T-cell (primary cell): Measurements from ENCODE around the gene HOMER3. TPM values are rescaled to one million over a fixed set of nuclear protein-coding genes. Genes with fewer than 3 reads are reported as not detected.

Experiments used
- ATAC-seq, 4 experiments: fragments of 200-7000 bp in 3 of 4; fragments of 150-1000 bp in 1 of 4; cut with Tn5 transposase; replicated peaks in 1 of 4; 1 replicate in 3 of 4; 2 replicates in 1 of 4; pipeline ENCODE4 v1.10.0; 2021; ENCODE audit warnings: moderate library complexity in 3 of 4, mild to moderate bottlenecking in 2 of 4, moderate number of reproducible peaks in 1 of 4
- CTCF ChIA-PET, 2 donors: fragments of 300-600 bp; sonication (Branson Sonifier 250); formaldehyde crosslinking; loops; one replicate each; lab custom pipeline; 2022; ENCODE audit warnings: antibody characterized with exemption in 2 of 2; lab: Charles Lee
- POLR2A ChIA-PET, 2 donors: fragments of 300-600 bp; sonication (Branson Sonifier 250); formaldehyde crosslinking; loops; one replicate each; lab custom pipeline; 2022; ENCODE audit warnings: antibody characterized with exemption in 2 of 2; lab: Charles Lee
- DNase-seq, 35 experiments: peaks; one replicate each; pipeline versions ENCODE4 v3.0.0 to v3.0.0-alpha.2; 2013 to 2023
- H3K27ac ChIP-seq: one replicate; pipeline ENCODE4 v1.5.1; 2013; ENCODE audit warnings: low read length
- H3K27me3 ChIP-seq, 2 experiments: replicated peaks in 1 of 2; 1 replicate in 1 of 2; 2 replicates in 1 of 2; pipeline versions ENCODE4 v1.6.1 to v1.7.0; 2013; ENCODE audit warnings: low read length in 1 of 2, mixed read lengths in 1 of 2; ENCODE audit not compliant: control insufficient read depth in 2 of 2, insufficient read depth in 2 of 2; ENCODE audit errors: extremely low read depth in 1 of 2
- H3K36me3 ChIP-seq, 2 donors: 1 replicate in 1 of 2; 2 replicates in 1 of 2; pipeline versions ENCODE4 v1.6.1 to v1.7.0; 2013; ENCODE audit warnings: low read length in 1 of 2; ENCODE audit not compliant: control insufficient read depth in 2 of 2, insufficient read depth in 1 of 2; ENCODE audit errors: extremely low read depth in 1 of 2
- H3K4me1 ChIP-seq, 2 experiments: 1 replicate in 1 of 2; 2 replicates in 1 of 2; pipeline versions ENCODE4 v1.6.1 to v1.7.0; 2013; ENCODE audit warnings: low read length in 2 of 2, mixed read lengths in 1 of 2; ENCODE audit not compliant: insufficient read depth in 2 of 2, control insufficient read depth in 1 of 2; ENCODE audit errors: extremely low read depth in 1 of 2
- H3K4me3 ChIP-seq, 2 donors: 1 replicate in 1 of 2; 2 replicates in 1 of 2; pipeline versions ENCODE4 v1.5.1 to v1.7.0; 2013; ENCODE audit warnings: mild to moderate bottlenecking in 2 of 2, low read length in 1 of 2, moderate library complexity in 1 of 2; ENCODE audit not compliant: control insufficient read depth in 1 of 2; ENCODE audit errors: extremely low read depth in 1 of 2
- H3K9me3 ChIP-seq: 2 replicates; pipeline ENCODE4 v1.7.0; 2013
- H3K27ac Mint-ChIP-seq, 2 donors: one replicate each; pipeline ENCODE4 v1.8.0; 2020 to 2021; ENCODE audit warnings: mild to moderate bottlenecking in 2 of 2, mixed read lengths in 2 of 2
- H3K27me3 Mint-ChIP-seq, 2 donors: one replicate each; pipeline ENCODE4 v1.8.0; 2021 to 2022; ENCODE audit warnings: mixed read lengths in 2 of 2
- H3K36me3 Mint-ChIP-seq: one replicate; pipeline ENCODE4 v1.8.0; 2021; ENCODE audit warnings: mixed read lengths
- H3K4me1 Mint-ChIP-seq, 3 donors: one replicate each; pipeline ENCODE4 v1.8.0; 2020 to 2022; ENCODE audit warnings: mixed read lengths in 3 of 3, mild to moderate bottlenecking in 1 of 3
- H3K4me3 Mint-ChIP-seq, 3 donors: one replicate each; pipeline ENCODE4 v1.8.0; 2020 to 2022; ENCODE audit warnings: mild to moderate bottlenecking in 3 of 3, mixed read lengths in 3 of 3, moderate library complexity in 3 of 3
- H3K9me3 Mint-ChIP-seq, 3 donors: one replicate each; pipeline ENCODE4 v1.8.0; 2020 to 2022; ENCODE audit warnings: mixed read lengths in 3 of 3
- WGBS: methylation state at CpG from one replicate; pipeline ENCODE4 v1.1.5; 2013; ENCODE audit warnings: missing lambda C conversion rate; ENCODE audit not compliant: insufficient coverage; 5-methylcytosine and 5-hydroxymethylcytosine counted together
- total RNA-seq, 35 experiments: library from RNA in 6 of 35; stranded (reverse) in 6 of 35; fragments of 120-200 nt in 1 of 35; gene quantifications; one replicate each; pipeline versions ENCODE4 v1.2.1 to v1.2.4 and lab custom pipeline; 2013 to 2026

HOMER3 gene
- total RNA-seq, 5 donors from 2014 or later (not counting 1 experiment from before 2014, with no cell fraction given) = 0.93 to 1.9 (median 1.3) TPM

DNA sequence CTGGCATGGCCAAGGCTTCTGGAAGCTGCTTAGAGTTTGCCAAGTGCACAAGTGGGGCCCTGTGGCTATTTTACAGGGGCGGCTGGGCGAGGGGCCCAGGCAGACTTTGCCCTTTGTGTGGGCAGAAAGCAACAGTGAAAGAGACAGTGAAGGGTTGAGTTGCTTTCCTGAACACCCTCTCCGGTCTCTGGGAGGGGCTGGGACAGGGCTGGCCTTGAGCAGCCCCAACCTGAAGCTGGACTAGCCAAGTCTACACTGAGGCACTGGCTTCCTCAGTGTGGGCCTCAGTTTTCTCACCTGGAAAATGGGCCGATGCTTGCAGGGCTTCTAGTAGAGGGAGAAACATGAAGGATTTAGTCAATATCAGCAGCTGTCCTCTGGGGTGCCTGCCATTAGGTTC lies 2.4 kb upstream of the HOMER3 start:
- H3K27ac Mint-ChIP-seq = no peak overlapping the region
- H3K36me3 Mint-ChIP-seq = no peaks in the 10 kb centered on the region
- H3K4me1 Mint-ChIP-seq = peaks cover 5 to 36% (median 11%) of the 10 kb centered on the region in 3 donors
- DNase-seq (no peak), ATAC-seq (no peak)
- Histone ChIP-seq H3K27ac (no peak overlapping the region), H3K9me3 (no peaks in the 10 kb centered on the region), H3K4me1 (peaks cover 0 to 40% of the 10 kb centered on the region in 2 experiments), H3K4me3 (no peak overlapping the region), H3K27me3 (peaks cover 0 to 64% of the 10 kb centered on the region in 2 experiments), H3K36me3 (no peaks in the 10 kb centered on the region)
- no peak overlapping the region for H3K4me3 Mint-ChIP-seq
- CTCF ChIA-PET = no interaction called here
- no peaks in the 10 kb centered on the region for H3K9me3 Mint-ChIP-seq
- POLR2A ChIA-PET = no interaction called here
- WGBS = 25% methylated on average over 1 of the region's 4 CpGs
- H3K27me3 Mint-ChIP-seq = peaks cover 29 to 38% of the 10 kb centered on the region in 2 donors

GRCh38 chr19:18942692-18943091 lies 1.7 kb upstream of the HOMER3 start:
- Mint-ChIP-seq H3K4me3 (peak overlapping the region in 2 of 3 donors; percentile 41 to 71), H3K27me3 (peaks cover 29 to 40% of the 10 kb centered on the region in 2 donors), H3K36me3 (no peaks in the 10 kb centered on the region), H3K9me3 (no peaks in the 10 kb centered on the region), H3K27ac (peak overlapping the region in 1 of 2 donors; percentile 27), H3K4me1 (peaks cover 5 to 33% (median 11%) of the 10 kb centered on the region in 3 donors)
- DNase-seq (no peak), ATAC-seq (no peak)
- WGBS = 81% methylated on average over 2 of the region's 6 CpGs
- Histone ChIP-seq H3K27ac (no peak overlapping the region), H3K9me3 (no peaks in the 10 kb centered on the region), H3K4me3 (no peak overlapping the region), H3K27me3 (peaks cover 0 to 57% of the 10 kb centered on the region in 2 experiments), H3K36me3 (no peaks in the 10 kb centered on the region), H3K4me1 (peaks cover 0 to 33% of the 10 kb centered on the region in 2 experiments)
- CTCF ChIA-PET = interaction anchor here in 1 of 2 donors (0.6 kb wide), 1 partner anchor 136 kb away, joined by 4 read pairs; no protein-coding TSS in a partner anchor
- POLR2A ChIA-PET = no interaction called here

- CTCF ChIA-PET = interaction anchor here in 1 of 2 donors (0.6 kb wide), 1 partner anchor 137 kb away, joined by 4 read pairs; no protein-coding TSS in a partner anchor
- Mint-ChIP-seq H3K4me3 (peak overlapping the region; percentile 9 to 71 (median 41)), H3K27ac (no peak overlapping the region), H3K4me1 (peaks cover 5 to 30% (median 9%) of the 10 kb centered on the region in 3 donors), H3K36me3 (no peaks in the 10 kb centered on the region), H3K9me3 (no peaks in the 10 kb centered on the region), H3K27me3 (peaks cover 29 to 42% of the 10 kb centered on the region in 2 donors)
- Histone ChIP-seq H3K36me3 (no peaks in the 10 kb centered on the region), H3K27ac (no peak overlapping the region), H3K9me3 (no peaks in the 10 kb centered on the region), H3K4me3 (no peak overlapping the region), H3K4me1 (peaks cover 0 to 26% of the 10 kb centered on the region in 2 experiments), H3K27me3 (peaks cover 0 to 53% of the 10 kb centered on the region in 2 experiments)
- POLR2A ChIA-PET = no interaction called here
- ATAC-seq (no peak), DNase-seq (no peak)
- WGBS = 77% methylated on average over 13 of the region's 18 CpGs
Measured at GRCh38 chr19:18941628-18942354, 774 bp upstream of the HOMER3 start.

GRCh38 chr19:18939922-18940768 lies 872 bp downstream of the HOMER3 start:
- ATAC-seq (peak in 2 of 4 experiments; percentile 8 to 17), DNase-seq (no peak)
- peak overlapping the region; percentile 33 to 34 for H3K4me3 ChIP-seq
- no peak overlapping the region for H3K27ac ChIP-seq
- Mint-ChIP-seq H3K27ac (peak overlapping the region in 1 of 2 donors; percentile 43), H3K4me1 (peaks cover 5 to 24% (median 9%) of the 10 kb centered on the region in 3 donors), H3K9me3 (no peaks in the 10 kb centered on the region), H3K36me3 (no peaks in the 10 kb centered on the region), H3K27me3 (peaks cover 24 to 39% of the 10 kb centered on the region in 2 donors), H3K4me3 (peak overlapping the region; percentile 65 to 71 (median 68))
- H3K36me3 ChIP-seq = no peaks in the 10 kb centered on the region
- CTCF ChIA-PET = no interaction called here
- POLR2A ChIA-PET = no interaction called here
- H3K9me3 ChIP-seq = no peaks in the 10 kb centered on the region
- H3K27me3 ChIP-seq = peaks cover 0 to 55% of the 10 kb centered on the region in 2 experiments
- peaks cover 0 to 22% of the 10 kb centered on the region in 2 experiments for H3K4me1 ChIP-seq
- WGBS = 3% methylated on average over 28 of the region's 47 CpGs

DNA sequence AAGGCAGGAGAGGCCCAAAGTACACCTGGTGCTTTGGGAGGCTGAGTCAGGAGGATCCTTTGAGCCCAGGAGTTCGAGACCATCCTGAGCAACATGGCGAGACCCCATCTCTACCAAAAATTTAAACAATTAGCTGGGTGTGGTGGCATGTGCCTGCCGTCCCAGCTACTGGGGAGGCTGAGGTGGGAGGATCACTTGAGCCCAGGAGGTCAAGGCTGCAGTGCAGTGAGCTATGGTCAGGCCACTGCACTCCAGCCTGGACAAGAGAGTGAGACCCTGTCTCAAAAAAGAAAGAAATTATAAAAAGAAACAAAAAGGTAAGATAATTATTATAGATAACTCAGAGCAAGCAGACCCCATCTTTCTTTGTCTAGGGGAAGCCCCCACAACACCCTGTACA lies 1.9 kb downstream of the HOMER3 start:
- peak overlapping the region in 2 of 3 donors; percentile 46 to 71 for H3K4me3 Mint-ChIP-seq
- Histone ChIP-seq H3K27me3 (peaks cover 0 to 58% of the 10 kb centered on the region in 2 experiments), H3K4me3 (no peak overlapping the region), H3K4me1 (peaks cover 0 to 22% of the 10 kb centered on the region in 2 experiments), H3K9me3 (no peaks in the 10 kb centered on the region), H3K36me3 (no peaks in the 10 kb centered on the region), H3K27ac (no peak overlapping the region)
- ChIA-PET POLR2A (no interaction called here), CTCF (no interaction called here)
- H3K27me3 Mint-ChIP-seq = peaks cover 26 to 43% of the 10 kb centered on the region in 2 donors
- H3K27ac Mint-ChIP-seq = no peak overlapping the region
- no CpG with 5 or more reads among the region's 3 CpGs for WGBS
- no peaks in the 10 kb centered on the region for H3K36me3 Mint-ChIP-seq
- H3K9me3 Mint-ChIP-seq = no peaks in the 10 kb centered on the region
- ATAC-seq (no peak), DNase-seq (no peak)
- peaks cover 5 to 24% (median 9%) of the 10 kb centered on the region in 3 donors for H3K4me1 Mint-ChIP-seq

GRCh38 chr19:18933297-18933696 lies 7.7 kb downstream of the HOMER3 start:
- Mint-ChIP-seq H3K27me3 (peaks cover 8 to 19% of the 10 kb centered on the region in 2 donors), H3K9me3 (no peaks in the 10 kb centered on the region), H3K36me3 (no peaks in the 10 kb centered on the region), H3K4me3 (peak overlapping the region in 2 of 3 donors; percentile 55 to 79), H3K4me1 (peaks cover 6 to 14% (median 11%) of the 10 kb centered on the region in 3 donors), H3K27ac (no peak overlapping the region)
- ATAC-seq (no peak), DNase-seq (no peak)
- ChIA-PET CTCF (no interaction called here), POLR2A (interaction anchor here in 1 of 2 donors (0.6 kb wide), 1 partner anchor 245 kb away, joined by 8 read pairs; no protein-coding TSS in a partner anchor)
- H3K27me3 ChIP-seq = peaks cover 0 to 29% of the 10 kb centered on the region in 2 experiments
- 85% methylated on average over 8 of the region's 13 CpGs for WGBS
- no peaks in the 10 kb centered on the region for H3K9me3 ChIP-seq
- no peaks in the 10 kb centered on the region for H3K36me3 ChIP-seq
- no peak overlapping the region for H3K4me3 ChIP-seq
- H3K4me1 ChIP-seq = peaks cover 3 to 16% of the 10 kb centered on the region in 2 experiments
- H3K27ac ChIP-seq = no peak overlapping the region
